GM18870 (cell line): ENCODE measurements around the gene CD80.
"Not testable (repeated sequence)": the region's sequence is repeated elsewhere in the genome, so short reads cannot be mapped to it uniquely, and the experiment has no call there.

Experiments
- ATAC-seq: cut with Tn5 transposase; IDR thresholded peaks from one replicate; pipeline ENCODE4 v1.9.1; 2021; ENCODE audit warnings: moderate library complexity; ENCODE audit not compliant: unreplicated experiment

Gene CD80

GRCh38 chr3:119585208-119585607 is 25.8 kb upstream of the CD80 start:
- ATAC-seq = no peak

DNA sequence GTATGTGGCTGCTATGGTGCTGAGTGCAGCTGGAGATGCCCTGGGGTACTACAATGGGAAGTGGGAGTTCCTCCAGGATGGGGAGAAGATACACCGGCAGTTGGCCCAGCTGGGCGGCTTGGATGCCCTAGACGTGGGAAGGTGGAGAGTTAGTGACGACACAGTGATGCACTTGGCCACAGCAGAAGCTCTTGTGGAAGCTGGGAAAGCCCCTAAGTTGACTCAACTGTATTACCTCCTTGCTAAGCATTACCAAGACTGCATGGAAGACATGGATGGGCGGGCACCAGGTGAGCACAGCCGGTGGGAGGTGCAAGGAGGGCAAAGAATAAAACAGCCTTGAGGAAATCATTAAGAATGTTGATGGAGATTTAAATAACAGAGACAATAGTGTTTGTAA is 22.8 kb upstream of the CD80 start:
- ATAC-seq = peak; percentile 42

DNA sequence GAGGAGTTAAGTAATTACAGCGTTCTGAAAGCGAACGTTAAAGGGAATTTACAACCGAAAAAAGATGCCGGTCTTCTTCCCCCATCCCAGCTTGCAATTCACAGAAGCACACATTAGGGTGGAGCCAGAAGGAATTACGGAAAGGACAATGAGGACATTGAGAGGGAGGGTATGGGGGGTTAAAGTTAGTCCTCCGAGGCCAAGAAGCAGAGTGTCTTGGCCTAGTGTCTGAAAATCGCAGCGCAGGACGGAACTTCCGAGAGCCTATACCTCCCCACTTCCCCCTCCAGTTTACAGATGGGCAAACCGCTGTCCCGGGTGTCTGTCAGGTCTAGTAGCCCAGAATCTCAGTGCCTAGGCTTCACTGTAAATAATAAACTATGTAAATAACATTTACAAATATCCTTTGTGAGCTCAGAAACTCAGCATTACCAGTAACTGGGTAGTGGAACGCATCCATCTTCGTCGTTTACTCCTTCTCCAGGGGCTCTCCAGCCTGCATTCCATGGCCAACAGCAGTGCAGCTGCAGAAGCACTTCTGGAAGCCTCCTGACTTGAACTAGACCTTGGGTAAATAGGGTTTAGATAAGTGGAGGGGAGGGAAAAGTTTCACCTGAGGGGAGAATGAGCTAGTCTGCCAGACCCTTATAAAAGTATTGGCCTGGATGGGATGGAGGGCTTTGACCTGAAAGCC is 20.8 kb upstream of the CD80 start:
- peak; percentile 58 for ATAC-seq

DNA sequence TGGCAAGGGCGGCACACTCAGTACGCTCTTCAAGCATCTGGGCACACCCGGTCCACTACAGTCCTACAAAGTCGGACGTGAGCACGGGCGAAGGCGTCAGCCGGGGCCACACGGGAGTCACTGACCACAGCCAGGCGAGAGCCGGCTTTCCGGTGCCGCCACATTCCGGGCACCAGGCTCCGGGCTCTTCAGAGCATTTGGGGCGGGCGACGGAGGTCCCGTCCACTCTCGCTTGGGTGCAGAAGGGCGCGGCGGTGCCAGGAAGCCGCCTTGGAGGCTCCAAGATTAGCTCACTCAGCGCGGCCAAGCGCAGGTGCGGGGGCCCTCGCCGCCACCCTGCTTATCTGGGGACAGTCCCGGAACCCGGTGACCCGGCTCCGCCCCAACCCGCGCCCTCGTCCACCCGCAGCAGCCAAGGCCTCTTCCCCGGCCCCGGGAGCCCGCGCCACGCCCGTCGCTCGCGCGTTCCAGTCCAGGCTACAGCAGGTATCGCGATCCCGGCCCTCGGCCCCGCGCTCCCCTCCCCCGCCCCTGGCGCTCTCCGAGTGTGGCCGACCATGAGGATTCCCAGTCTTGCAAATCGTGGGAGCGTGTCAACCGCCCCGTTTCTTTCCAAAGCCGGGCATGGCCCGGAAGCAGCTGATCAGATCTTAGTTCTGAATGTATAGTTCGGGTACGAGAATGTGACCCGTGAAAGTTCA is 20.1 kb upstream of the CD80 start, which contains the start of gene ADPRH:
Gene ADPRH, plus strand, starts transcription at position 127 of the 701 bp plus-strand sequence. CDS start 2,678 bp downstream, outside the sequence.
- ATAC-seq = peak; percentile 38

- no peak for ATAC-seq
Measured at GRCh38 chr3:119575507-119575906, 16.1 kb upstream of the CD80 start.

DNA sequence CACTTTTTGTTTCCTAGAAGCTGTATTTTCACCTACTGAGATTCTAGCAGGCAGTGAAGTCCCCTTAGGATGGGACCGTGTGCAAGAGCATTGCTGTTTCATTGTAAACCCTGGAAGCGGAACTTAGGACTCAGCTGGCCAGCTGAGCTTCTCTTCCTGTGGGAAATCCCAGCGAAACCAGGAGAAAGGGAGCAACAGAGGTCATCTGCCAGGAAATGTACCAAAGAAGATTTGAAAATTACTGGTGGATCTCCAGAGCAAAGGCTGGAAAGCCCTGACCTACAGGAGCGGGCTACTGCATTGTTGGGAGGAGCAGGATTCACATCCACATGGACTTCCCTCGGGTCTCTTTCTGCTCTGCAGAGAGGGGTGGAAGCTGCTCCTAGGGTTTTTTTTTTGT is 12.3 kb upstream of the CD80 start:
- ATAC-seq = no peak

DNA sequence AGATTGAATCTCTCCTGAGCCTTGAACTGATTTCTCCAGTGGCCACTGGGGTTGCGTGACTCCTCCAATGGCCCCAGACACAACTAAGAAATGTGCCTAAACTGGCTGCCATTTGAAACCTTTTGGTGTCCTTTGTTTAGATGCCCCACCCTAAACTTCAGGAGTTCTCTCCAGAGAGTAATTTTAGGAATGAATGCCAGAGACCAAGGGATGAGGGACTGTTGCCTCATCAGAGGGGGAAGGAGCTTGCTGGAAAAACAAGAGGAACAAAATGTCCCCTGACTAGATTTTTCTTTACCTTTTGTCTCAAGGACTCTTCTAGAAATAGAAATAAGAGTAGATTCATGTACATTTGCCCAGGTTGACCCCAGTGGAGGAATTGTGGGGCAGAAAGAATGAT is 11.8 kb upstream of the CD80 start:
- no peak for ATAC-seq

DNA sequence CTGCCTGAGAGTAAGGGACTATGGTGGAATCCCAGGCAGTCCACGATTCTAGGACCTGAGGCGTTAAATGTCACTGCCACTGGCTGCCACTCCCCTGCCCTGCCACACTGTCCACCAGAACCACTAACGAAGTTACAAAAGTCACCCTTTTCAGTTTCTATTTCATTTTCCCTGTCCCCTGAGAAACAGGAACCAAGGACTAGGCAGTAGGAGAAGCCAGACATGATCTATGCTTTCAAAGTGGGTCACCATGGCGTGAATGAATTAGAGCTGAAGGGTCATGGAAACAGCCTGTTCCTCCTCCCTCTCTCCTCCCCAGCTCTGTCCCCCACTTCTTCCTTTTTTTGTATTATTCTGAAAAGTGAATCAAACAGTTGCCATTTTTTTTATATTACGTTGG is 10.8 kb upstream of the CD80 start:
- ATAC-seq = peak; percentile 43

- no peak for ATAC-seq
Measured at GRCh38 chr3:119569156-119569555, 9.7 kb upstream of the CD80 start.

DNA sequence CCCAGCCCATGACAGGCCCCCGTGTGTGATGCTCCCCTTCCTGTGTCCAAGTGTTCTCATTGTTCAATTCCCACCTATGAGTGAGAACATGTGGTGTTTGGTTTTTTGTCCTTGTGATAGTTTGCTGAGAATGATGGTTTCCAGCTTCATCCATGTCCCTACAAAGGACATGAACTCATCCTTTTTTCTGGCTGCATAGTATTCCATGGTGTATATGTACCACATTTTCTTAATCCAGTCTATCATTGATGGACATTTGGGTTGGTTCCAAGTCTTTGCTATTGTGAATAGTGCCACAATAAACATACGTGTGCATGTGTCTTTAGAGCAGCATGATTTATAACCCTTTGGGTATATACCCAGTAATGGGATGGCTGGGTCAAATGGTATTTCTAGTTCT is 3.9 kb upstream of the CD80 start:
- ATAC-seq = not testable (repeated sequence)

- ATAC-seq = peak; percentile 79
Measured at GRCh38 chr3:119562307-119562961, 3.0 kb upstream of the CD80 start.

DNA sequence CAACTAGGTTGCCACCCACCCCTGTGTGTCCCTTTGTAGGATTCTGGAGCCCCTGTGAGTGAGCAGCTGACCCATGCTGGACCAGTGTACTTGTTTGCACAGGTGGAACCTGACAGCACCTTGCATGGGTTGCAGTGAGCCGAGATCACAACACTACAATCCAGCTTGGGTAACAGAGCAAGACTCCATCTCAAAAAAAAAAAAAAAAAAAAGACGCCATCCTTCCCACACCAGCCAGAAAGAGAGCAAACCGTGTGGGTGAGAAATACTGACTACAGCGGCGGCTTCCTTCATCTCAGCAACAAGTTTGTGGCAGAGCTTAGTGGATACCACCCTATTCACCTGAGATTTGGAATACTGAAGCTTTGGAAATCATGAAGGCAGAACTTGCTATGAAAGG is 746 bp upstream of the CD80 start:
- ATAC-seq = no peak

DNA sequence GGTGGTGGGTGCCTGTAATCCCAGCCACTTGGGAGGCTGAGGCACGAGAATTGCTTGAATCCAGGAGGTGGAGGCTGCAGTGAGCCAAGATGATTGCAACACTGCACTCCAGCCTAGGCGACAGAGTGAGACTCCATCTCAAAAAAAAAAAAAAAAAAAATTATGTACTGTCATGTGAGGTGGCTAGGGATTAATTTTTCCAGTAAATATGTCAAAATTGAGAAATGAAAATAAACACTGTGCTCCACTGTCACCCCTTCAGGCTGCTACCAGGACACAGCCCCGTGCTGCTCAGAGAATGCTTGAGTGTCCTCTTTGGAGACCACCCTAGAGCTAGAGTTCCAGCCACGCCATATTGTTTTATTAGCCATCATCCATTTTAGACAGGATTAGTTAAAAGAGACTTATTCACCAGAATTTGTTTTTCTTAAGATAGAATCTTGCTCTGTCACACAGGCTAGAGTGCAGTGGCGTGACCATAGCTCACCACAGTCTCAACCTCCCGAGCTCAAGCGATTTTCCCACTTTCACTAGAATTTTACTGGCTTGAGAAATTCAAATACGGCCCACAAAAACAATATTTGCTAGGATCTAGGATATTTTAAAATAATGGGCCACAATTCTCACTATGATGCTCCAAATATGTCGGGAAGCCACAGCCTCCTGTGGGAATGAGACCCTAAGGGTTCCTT is 642 bp downstream of the CD80 start:
- no peak for ATAC-seq

- ATAC-seq = no peak
Measured at GRCh38 chr3:119557877-119558269, 1.5 kb downstream of the CD80 start.

DNA sequence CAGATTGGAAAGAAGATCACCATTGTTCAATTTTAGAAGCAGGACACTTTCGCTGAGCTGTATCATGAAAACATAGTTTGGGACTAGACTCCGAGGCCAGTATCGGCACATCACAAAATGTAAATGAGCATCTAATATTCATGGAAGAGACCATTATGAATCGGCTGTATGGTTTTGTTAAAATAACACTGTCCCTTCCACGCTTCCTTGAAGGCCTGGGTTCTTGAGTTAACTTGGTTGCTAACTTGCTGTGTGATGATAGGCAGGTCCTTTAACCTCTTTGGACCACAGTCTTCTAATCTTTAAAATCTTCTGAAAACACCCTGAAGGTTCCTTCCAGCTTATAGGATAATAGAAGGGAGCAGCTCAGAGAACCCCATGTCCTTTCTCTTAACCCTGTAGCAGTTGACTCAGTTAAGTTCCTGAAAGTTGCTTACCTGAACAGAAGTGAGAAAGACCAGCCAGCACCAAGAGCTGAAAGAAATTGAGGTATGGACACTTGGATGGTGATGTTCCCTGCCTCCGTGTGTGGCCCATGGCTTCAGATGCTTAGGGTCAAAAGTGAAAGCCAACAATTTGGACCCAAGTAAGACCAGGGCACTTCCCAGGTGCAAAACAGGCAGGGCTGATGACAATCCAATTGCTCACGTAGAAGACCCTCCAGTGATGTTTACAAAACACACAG is 2.1 kb downstream of the CD80 start:
- no peak for ATAC-seq

DNA sequence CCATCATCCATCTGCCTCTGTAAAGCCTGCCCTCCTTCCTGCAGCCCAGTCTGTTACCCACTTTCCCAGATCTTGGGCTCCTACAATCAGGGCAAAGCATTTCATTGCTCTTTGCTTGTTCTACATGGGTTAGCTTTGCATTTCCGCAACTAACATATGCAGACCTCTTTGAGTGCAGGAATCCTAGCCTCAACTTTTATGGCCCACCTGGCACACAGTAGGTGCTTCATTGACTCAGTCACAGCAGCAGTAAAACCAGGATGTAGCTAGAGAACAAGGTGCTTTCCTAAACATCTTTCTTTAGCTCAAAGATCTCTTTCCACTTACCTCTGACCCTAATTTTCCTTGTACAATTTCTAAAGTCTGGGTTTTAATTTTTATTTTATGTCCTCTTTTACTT is 3.5 kb downstream of the CD80 start:
- ATAC-seq = no peak

- ATAC-seq = no peak
Measured at GRCh38 chr3:119555309-119555735, 4.1 kb downstream of the CD80 start.

GRCh38 chr3:119553823-119554415 is 5.5 kb downstream of the CD80 start:
- ATAC-seq = no peak

- not testable (repeated sequence) for ATAC-seq
Measured at GRCh38 chr3:119552928-119553327, 6.5 kb downstream of the CD80 start.

DNA sequence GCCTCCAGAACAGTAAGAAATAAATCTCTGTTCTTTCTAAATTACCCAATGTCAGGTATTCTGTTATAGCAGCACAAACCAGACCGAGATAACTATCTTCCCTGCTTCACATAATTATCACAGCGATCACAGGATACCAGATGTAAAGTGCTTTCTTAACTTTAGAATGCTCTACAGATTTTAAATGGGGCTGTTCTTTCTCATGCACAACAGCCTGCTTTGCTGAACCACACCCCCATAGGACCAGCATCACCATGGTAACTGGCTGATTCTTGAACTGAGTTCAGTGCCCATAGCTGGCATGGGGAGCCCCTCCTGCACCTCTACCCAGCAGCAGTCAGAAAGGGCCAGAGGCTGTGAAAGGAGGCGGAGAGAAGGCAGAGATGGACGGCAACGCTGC is 7.8 kb downstream of the CD80 start:
- ATAC-seq = no peak
